ENCODE results near the gene RBMS2. TPM values are rescaled to one million over a fixed set of nuclear protein-coding genes. Genes with fewer than 3 reads are reported as not detected.

The RBMS2 gene
- total and polyA plus RNA-seq, 9 of the 15 experiments (the other 6 are each of a cell fraction or from before 2014, with no cell fraction given) = 0.08 to 10.5 (median 0.31) TPM

DNA sequence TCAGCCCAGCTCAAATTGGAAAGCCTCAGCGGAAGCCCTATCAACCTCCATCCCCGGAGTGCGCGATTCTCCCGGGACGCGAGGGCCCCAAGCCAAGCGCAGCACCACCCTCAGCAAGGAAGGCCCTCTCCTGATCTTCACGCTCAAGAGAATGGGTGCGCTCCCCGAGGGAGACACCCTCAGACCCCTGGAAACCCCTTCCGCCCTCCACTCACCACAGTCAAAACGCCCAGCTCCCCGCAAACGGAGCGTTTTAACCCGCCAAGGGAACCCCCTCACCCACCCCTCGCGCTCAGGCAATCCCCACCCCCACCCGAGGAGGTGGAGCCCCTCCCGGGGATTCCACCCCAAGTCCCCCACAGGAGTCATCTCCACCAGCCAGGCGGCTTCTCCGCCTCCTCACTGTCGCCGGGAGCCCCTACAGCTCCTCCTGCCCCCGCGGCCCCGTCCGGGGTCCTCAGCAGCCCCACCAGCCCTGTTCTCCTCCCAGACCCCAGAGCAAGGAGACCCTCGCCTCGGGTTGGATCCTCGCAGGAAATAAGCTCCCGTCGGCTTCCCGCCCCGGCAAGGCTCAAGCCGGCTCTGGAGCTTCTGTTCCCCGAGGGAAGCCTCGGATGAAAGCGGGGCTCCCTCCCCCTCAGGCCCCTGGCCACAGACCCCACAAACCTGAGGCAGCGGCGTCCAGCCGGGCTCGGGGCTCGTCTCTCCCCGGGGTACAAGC, 108.0 kb downstream of the RBMS2 start (continued):
- TF ChIP-seq, protein P1, sequence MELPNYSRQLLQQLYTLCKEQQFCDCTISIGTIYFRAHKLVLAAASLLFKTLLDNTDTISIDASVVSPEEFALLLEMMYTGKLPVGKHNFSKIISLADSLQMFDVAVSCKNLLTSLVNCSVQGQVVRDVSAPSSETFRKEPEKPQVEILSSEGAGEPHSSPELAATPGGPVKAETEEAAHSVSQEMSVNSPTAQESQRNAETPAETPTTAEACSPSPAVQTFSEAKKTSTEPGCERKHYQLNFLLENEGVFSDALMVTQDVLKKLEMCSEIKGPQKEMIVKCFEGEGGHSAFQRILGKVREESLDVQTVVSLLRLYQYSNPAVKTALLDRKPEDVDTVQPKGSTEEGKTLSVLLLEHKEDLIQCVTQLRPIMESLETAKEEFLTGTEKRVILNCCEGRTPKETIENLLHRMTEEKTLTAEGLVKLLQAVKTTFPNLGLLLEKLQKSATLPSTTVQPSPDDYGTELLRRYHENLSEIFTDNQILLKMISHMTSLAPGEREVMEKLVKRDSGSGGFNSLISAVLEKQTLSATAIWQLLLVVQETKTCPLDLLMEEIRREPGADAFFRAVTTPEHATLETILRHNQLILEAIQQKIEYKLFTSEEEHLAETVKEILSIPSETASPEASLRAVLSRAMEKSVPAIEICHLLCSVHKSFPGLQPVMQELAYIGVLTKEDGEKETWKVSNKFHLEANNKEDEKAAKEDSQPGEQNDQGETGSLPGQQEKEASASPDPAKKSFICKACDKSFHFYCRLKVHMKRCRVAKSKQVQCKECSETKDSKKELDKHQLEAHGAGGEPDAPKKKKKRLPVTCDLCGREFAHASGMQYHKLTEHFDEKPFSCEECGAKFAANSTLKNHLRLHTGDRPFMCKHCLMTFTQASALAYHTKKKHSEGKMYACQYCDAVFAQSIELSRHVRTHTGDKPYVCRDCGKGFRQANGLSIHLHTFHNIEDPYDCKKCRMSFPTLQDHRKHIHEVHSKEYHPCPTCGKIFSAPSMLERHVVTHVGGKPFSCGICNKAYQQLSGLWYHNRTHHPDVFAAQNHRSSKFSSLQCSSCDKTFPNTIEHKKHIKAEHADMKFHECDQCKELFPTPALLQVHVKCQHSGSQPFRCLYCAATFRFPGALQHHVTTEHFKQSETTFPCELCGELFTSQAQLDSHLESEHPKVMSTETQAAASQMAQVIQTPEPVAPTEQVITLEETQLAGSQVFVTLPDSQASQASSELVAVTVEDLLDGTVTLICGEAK (IDR thresholded peaks at IDR 0.05) = no peak
- TF ChIP-seq, protein P1 (CRISPR knock-in tag; IDR thresholded peaks at IDR 0.05) = no peak
- TF ChIP-seq, protein P2, sequence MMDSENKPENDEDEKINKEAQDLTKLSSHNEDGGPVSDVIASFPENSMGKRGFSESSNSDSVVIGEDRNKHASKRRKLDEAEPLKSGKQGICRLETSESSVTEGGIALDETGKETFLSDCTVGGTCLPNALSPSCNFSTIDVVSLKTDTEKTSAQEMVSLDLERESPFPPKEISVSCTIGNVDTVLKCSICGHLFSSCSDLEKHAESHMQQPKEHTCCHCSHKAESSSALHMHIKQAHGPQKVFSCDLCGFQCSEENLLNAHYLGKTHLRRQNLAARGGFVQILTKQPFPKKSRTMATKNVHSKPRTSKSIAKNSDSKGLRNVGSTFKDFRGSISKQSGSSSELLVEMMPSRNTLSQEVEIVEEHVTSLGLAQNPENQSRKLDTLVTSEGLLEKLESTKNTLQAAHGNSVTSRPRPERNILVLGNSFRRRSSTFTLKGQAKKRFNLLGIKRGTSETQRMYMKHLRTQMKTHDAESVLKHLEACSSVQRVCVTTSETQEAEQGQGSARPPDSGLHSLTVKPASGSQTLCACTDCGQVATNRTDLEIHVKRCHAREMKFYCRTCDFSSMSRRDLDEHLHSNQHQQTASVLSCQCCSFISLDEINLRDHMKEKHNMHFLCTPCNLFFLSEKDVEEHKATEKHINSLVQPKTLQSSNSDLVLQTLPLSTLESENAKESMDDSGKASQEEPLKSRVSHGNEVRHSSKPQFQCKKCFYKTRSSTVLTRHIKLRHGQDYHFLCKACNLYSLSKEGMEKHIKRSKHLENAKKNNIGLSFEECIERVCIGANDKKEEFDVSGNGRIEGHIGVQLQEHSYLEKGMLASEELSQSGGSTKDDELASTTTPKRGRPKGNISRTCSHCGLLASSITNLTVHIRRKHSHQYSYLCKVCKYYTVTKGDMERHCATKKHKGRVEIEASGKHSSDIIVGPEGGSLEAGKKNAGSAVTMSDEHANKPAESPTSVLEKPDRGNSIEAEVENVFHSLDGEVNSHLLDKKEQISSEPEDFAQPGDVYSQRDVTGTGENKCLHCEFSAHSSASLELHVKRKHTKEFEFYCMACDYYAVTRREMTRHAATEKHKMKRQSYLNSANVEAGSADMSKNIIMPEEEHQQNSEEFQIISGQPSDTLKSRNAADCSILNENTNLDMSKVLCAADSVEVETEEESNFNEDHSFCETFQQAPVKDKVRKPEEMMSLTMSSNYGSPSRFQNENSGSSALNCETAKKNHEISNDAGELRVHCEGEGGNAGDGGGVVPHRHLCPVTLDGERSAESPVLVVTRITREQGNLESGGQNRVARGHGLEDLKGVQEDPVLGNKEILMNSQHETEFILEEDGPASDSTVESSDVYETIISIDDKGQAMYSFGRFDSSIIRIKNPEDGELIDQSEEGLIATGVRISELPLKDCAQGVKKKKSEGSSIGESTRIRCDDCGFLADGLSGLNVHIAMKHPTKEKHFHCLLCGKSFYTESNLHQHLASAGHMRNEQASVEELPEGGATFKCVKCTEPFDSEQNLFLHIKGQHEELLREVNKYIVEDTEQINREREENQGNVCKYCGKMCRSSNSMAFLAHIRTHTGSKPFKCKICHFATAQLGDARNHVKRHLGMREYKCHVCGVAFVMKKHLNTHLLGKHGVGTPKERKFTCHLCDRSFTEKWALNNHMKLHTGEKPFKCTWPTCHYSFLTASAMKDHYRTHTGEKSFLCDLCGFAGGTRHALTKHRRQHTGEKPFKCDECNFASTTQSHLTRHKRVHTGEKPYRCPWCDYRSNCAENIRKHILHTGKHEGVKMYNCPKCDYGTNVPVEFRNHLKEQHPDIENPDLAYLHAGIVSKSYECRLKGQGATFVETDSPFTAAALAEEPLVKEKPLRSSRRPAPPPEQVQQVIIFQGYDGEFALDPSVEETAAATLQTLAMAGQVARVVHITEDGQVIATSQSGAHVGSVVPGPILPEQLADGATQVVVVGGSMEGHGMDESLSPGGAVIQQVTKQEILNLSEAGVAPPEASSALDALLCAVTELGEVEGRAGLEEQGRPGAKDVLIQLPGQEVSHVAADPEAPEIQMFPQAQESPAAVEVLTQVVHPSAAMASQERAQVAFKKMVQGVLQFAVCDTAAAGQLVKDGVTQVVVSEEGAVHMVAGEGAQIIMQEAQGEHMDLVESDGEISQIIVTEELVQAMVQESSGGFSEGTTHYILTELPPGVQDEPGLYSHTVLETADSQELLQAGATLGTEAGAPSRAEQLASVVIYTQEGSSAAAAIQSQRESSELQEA (IDR thresholded peaks at IDR 0.05; ENCODE audit: low read depth) = no peak
- TF ChIP-seq, protein P3, sequence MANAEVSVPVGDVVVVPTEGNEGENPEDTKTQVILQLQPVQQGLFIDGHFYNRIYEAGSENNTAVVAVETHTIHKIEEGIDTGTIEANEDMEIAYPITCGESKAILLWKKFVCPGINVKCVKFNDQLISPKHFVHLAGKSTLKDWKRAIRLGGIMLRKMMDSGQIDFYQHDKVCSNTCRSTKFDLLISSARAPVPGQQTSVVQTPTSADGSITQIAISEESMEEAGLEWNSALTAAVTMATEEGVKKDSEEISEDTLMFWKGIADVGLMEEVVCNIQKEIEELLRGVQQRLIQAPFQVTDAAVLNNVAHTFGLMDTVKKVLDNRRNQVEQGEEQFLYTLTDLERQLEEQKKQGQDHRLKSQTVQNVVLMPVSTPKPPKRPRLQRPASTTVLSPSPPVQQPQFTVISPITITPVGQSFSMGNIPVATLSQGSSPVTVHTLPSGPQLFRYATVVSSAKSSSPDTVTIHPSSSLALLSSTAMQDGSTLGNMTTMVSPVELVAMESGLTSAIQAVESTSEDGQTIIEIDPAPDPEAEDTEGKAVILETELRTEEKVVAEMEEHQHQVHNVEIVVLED (CRISPR knock-in tag; IDR thresholded peaks at IDR 0.05) = no peak
- no peak for TF ChIP-seq ZNF41 (CRISPR knock-in tag; conservative IDR thresholded peaks at IDR 0.05)
- no peak for TF ChIP-seq TAL1 (IDR thresholded peaks at IDR 0.05)
- no peak for TF ChIP-seq FIP1L1 (IDR thresholded peaks at IDR 0.05; ENCODE audit: low read depth, low read length, poor library complexity, severe bottlenecking)

Data from K562 (cell line).